Panc1 (cell line): ENCODE measurements around the gene FXR1. TPM values are rescaled to one million over a fixed set of nuclear protein-coding genes. Genes with fewer than 3 reads are reported as not detected.

Experiments used
- ATAC-seq: fragments of 200-7000 bp; cut with Tn5 transposase; 2 replicates; pipeline ENCODE4 v1.9.1; 2020; ENCODE audit warnings: mild to moderate bottlenecking, moderate library complexity
- BruUV-seq: library from RNA; stranded (reverse); fragments of 400-500 nt; replicated peaks from 2 replicates; lab custom pipeline; 2021; lab: Mats Ljungman, UMichigan
- CTCF ChIA-PET: fragments of 300-600 bp; sonication (Branson Sonifier 250); formaldehyde crosslinking; loops from one replicate; lab custom pipeline; 2022; ENCODE audit warnings: antibody characterized with exemption; lab: Charles Lee
- POLR2A ChIA-PET: fragments of 300-600 bp; sonication (Branson Sonifier 250); formaldehyde crosslinking; loops from one replicate; lab custom pipeline; 2022; ENCODE audit warnings: antibody characterized with exemption; lab: Charles Lee
- DNase-seq: peaks from one replicate; pipeline ENCODE4 v3.0.0-alpha.2; 2010; ENCODE audit warnings: low read depth, low spot score
- H3K27ac ChIP-seq: 2 replicates; pipeline ENCODE4 v1.5.1; 2011; ENCODE audit warnings: mild to moderate bottlenecking, low read length, inconsistent platforms
- H3K27me3 ChIP-seq: fragments of 200-500 bp; sonication (Bioruptor generic); 2 replicates; pipeline ENCODE4 v1.6.0; 2014; ENCODE audit warnings: low read length, inconsistent platforms; ENCODE audit not compliant: control insufficient read depth, insufficient read depth
- H3K36me3 ChIP-seq: fragments of 200-500 bp; sonication (Bioruptor generic); 2 replicates; pipeline ENCODE4 v1.5.1; 2014; ENCODE audit warnings: inconsistent platforms, mild to moderate bottlenecking, low read length, moderate library complexity; ENCODE audit not compliant: control insufficient read depth, insufficient read depth
- H3K4me1 ChIP-seq: 2 replicates; pipeline ENCODE4 v1.5.1; 2011; ENCODE audit warnings: inconsistent platforms, mild to moderate bottlenecking, low read length, moderate library complexity; ENCODE audit not compliant: control insufficient read depth, insufficient read depth
- H3K4me3 ChIP-seq, 2 experiments: 2 replicates each; pipeline ENCODE4 v1.5.1; 2011 to 2012; ENCODE audit warnings: low read depth in 2 of 2, low read length in 2 of 2, mild to moderate bottlenecking in 2 of 2, inconsistent platforms in 1 of 2, moderate library complexity in 1 of 2
- H3K9me3 ChIP-seq: fragments of 200-500 bp; sonication (Bioruptor generic); 2 replicates; pipeline ENCODE4 v1.5.1; 2014; ENCODE audit warnings: low read depth, mild to moderate bottlenecking, inconsistent platforms, low read length, moderate library complexity; ENCODE audit not compliant: control insufficient read depth, insufficient read depth
- CTCF ChIP-seq: fragments of 450-650 bp; IDR thresholded peaks from 2 replicates; pipeline ENCODE4 v1.5.1; 2017; ENCODE audit warnings: mild to moderate bottlenecking
- POLR2AphosphoS5 ChIP-seq: IDR thresholded peaks from 2 replicates; pipeline ENCODE4 v1.6.1; 2012; ENCODE audit warnings: mild to moderate bottlenecking, low read depth, low read length, moderate library complexity
- REST ChIP-seq, 2 experiments: IDR thresholded peaks; 2 replicates each; pipeline ENCODE4 v1.6.1; 2011 to 2012; ENCODE audit warnings: low read depth in 2 of 2, control low read depth in 1 of 2, low read length in 1 of 2, mild to moderate bottlenecking in 1 of 2, moderate library complexity in 1 of 2; ENCODE audit not compliant: insufficient read depth in 1 of 2
- SIN3A ChIP-seq: IDR thresholded peaks from 2 replicates; pipeline ENCODE4 v1.6.1; 2012; ENCODE audit warnings: low read depth, mild to moderate bottlenecking, low read length, moderate library complexity, borderline replicate concordance; ENCODE audit not compliant: insufficient read depth
- TCF7L2 ChIP-seq: IDR thresholded peaks from 2 replicates; pipeline ENCODE4 v1.6.1; 2011; ENCODE audit warnings: mild to moderate bottlenecking, low read depth, low read length, inconsistent platforms
- in situ Hi-C: cut with HindIII; loops from 2 replicates; pipeline ENCODE4 v1.10.0; 2016; ENCODE audit warnings: low sequenced_read_pairs, low pct_unique_long_range_greater_than_20kb
- intact Hi-C: fragments of 100-400 bp; cut with micrococcal nuclease; formaldehyde crosslinking; loops from one replicate; pipeline ENCODE4 v1.10.0; 2022; ENCODE audit not compliant: unreplicated experiment
- total RNA-seq: library from RNA; stranded (reverse); gene quantifications from one replicate; pipeline ENCODE4 v1.2.1, GENCODE V29; 2021; ENCODE audit not compliant: unreplicated experiment

The FXR1 gene
- total RNA-seq, 1 experiment from 2014 or later, result 180 TPM

DNA sequence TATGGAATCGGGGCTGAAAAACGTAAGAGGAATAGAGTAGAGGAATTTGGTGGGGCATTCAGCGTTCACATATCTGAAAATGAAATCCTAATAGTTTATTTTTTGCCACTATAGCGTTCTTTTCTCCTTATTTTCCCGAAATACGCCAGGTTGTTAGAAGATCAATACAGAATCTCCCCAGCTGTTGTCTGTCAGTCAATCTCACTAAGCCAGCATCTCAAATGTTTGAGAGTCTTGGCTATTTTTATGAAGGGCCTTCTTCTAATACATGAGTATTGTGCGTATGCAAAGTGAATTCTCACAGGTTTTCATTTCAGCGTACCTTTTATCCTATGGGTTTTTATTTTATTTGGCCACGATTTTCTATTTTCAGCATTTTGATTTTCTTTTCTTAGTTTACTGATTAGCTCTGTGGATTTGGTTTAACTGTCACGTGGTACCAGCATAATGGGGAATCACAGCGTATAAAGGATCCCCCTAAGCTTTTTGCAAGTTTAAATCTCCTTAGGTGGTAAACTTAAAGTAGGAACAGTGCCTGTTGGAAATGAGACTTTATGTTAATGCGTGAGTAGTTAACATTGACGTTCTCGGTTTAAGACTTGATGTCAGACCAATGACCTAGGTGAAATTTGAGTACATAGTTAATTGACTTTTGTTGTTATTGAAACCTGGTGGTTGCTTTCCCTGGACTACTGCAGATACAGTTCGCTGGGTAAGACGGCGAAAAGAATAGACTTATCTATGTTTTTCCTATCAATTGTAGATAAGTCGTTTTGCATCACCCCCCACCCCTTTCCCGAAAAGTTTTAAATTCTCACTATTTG is 1.3 kb downstream of the FXR1 start:
- Histone ChIP-seq H3K4me3 (peak overlapping the region; percentile 89 to 92), H3K9me3 (no peaks in the 10 kb centered on the region), H3K27me3 (no peaks in the 10 kb centered on the region), H3K4me1 (peaks cover 31% of the 10 kb centered on the region), H3K36me3 (peaks cover 12% of the 10 kb centered on the region), H3K27ac (peak overlapping the region; percentile 97)
- intact Hi-C loops, result no loop called here
- TSS peak; percentile 82 for BruUV-seq
- ChIA-PET POLR2A (no interaction called here), CTCF (no interaction called here)
- ATAC-seq, result no peak
- TF ChIP-seq REST (IDR thresholded peaks at IDR 0.05; ENCODE audit: insufficient read depth in 1 of 2, low read depth in 2 of 2, low read length in 1 of 2) (no peak), TCF7L2 (no peak), CTCF (no peak), POLR2AphosphoS5 (no peak), SIN3A (no peak)
- no peak for DNase-seq
- in situ Hi-C loops, result no loop called here

- CTCF ChIA-PET, result no interaction called here
- no TSS peak for BruUV-seq
- peaks cover 9% of the 10 kb centered on the region for H3K36me3 ChIP-seq
- peaks cover 36% of the 10 kb centered on the region for H3K4me1 ChIP-seq
- no peak for ATAC-seq
- in situ Hi-C loops, result no loop called here
- H3K9me3 ChIP-seq, result no peaks in the 10 kb centered on the region
- H3K4me3 ChIP-seq, result no peak overlapping the region
- intact Hi-C loops, result no loop called here
- no peak for DNase-seq
- POLR2A ChIA-PET, result interaction anchor here (0.7 kb wide), 1 partner anchor 13 kb away, joined by 6 read pairs; no protein-coding TSS in a partner anchor
- H3K27me3 ChIP-seq, result no peaks in the 10 kb centered on the region
- H3K27ac ChIP-seq, result peak overlapping the region; percentile 15; the same call in 1 of the 2 replicates
- no peak for TF ChIP-seq REST (IDR thresholded peaks at IDR 0.05; ENCODE audit: insufficient read depth in 1 of 2, low read depth in 2 of 2, low read length in 1 of 2)
- no peak for TF ChIP-seq POLR2AphosphoS5
- TF ChIP-seq SIN3A, result no peak
- TF ChIP-seq TCF7L2, result no peak
- TF ChIP-seq CTCF, result no peak
Measured at GRCh38 chr3:180918542-180918941, 6.1 kb downstream of the FXR1 start.
